Pancreas (tissue), 10 donors: Measurements from ENCODE around the gene SLC23A1. TPM values are rescaled to one million over a fixed set of nuclear protein-coding genes. Genes with fewer than 3 reads are reported as not detected.

ENCODE experiments used
- ATAC-seq, 4 donors: fragments of 200-7000 bp; cut with Tn5 transposase; one replicate each; pipeline versions ENCODE4 v1.8.0 to v1.9.1; 2020; ENCODE audit warnings: mild to moderate bottlenecking in 4 of 4, moderate library complexity in 4 of 4
- DNase-seq, 6 donors: peaks; one replicate each; pipeline ENCODE4 v3.0.0-alpha.2; 2020
- FAIRE-seq: peaks from 2 replicates; lab custom pipeline; 2012; peaks lifted over from hg19 to GRCh38; lab: Jason Lieb, UNC
- H3K27ac ChIP-seq, 4 donors: fragments of 200-600 bp; sonication (generic); 1 replicate in 3 of 4; 2 replicates in 1 of 4; pipeline versions ENCODE4 v1.5.0 to v1.8.0; 2020
- H3K27me3 ChIP-seq, 4 donors: fragments of 200-600 bp; one replicate each; pipeline ENCODE4 v1.8.0; 2021
- H3K36me3 ChIP-seq, 3 donors: fragments of 200-600 bp; sonication (generic) in 1 of 3; one replicate each; pipeline versions ENCODE4 v1.5.0 to v1.8.0; 2020 to 2021
- H3K4me1 ChIP-seq, 3 donors: fragments of 200-600 bp; one replicate each; pipeline ENCODE4 v1.8.0; 2021
- H3K4me3 ChIP-seq, 4 donors: fragments of 200-600 bp; sonication (generic) in 2 of 4; one replicate each; pipeline versions ENCODE4 v1.5.0 to v1.8.0; 2020 to 2021
- H3K9me3 ChIP-seq, 4 donors: fragments of 200-600 bp; one replicate each; pipeline ENCODE4 v1.8.0; 2021
- CTCF ChIP-seq, 4 donors: fragments of 200-600 bp; sonication (generic) in 3 of 4; IDR thresholded peaks; one replicate each; pipeline versions ENCODE4 v1.5.0 to v1.8.0; 2021; ENCODE audit warnings: antibody characterized with exemption in 4 of 4
- WGBS, 2 donors: extraction: QIAGEN DNeasy Blood & Tissue Kit; methylation state at CpG; one replicate each; pipeline ENCODE4 v1.1.7; 2013; 5-methylcytosine and 5-hydroxymethylcytosine counted together
- intact Hi-C, 3 donors: fragments of 100-400 bp; cut with DNase I; formaldehyde crosslinking; loops; one replicate each; pipeline versions ENCODE4 v1.11.1 to v1.14.2; 2022
- polyA plus RNA-seq, 2 donors: library from polyadenylated mRNA; stranded (reverse); fragments of 200-250 nt; gene quantifications; one replicate each; pipeline ENCODE4 v1.2.3, GENCODE V29; 2013
- total RNA-seq, 6 donors: library from RNA; stranded (reverse); fragmentation: NEBNext Ultra II Directional in 4 of 6; extraction: Animal tissue kit (Norgen Biotek cat#: 25700) in 4 of 6; gene quantifications; one replicate each; pipeline versions ENCODE4 v1.2.1 to v1.2.4, GENCODE V29; 2021 to 2023
- donor health status: healthy with polysubstance abuse.
- donor health status: DM: no; HTN: no; CAD: no; lungs with moderate emphysema.
- donor health status: DM: no; HTN: no; CAD: no.
- donor health status: control.
- donor health status: control.
- donor health status: Bipolar disorder and iron deficiency.
- donor health status: DM: yes; HTN: yes; CAD: no.
- donor health status: DM: no; HTN: no; CAD: no.
- donor health status: DM: no; HTN: no; CAD: no.
- donor health status: DM: yes; HTN: yes; CAD: no.

SLC23A1 gene
- total and polyA plus RNA-seq, 8 donors: 0.49 to 2.1 (median 1.3) TPM

- Histone ChIP-seq H3K27ac (no peak overlapping the region), H3K4me1 (no peaks in the 10 kb centered on the region), H3K4me3 (no peak overlapping the region), H3K9me3 (no peaks in the 10 kb centered on the region), H3K27me3 (no peaks in the 10 kb centered on the region), H3K36me3 (peaks cover 0 to 52% (median 12%) of the 10 kb centered on the region in 3 donors)
- intact Hi-C loops: no loop called here
- TF ChIP-seq CTCF (IDR thresholded peaks at IDR 0.05): no peak
- FAIRE-seq (no peak), ATAC-seq (no peak), DNase-seq (no peak)
- 82% methylated on average over 2 of the region's 2 CpGs for WGBS, 2 donors
Measured at GRCh38 chr5:139368613-139369012, 14.5 kb downstream of the SLC23A1 start.

GRCh38 chr5:139364466-139364865 is 18.6 kb downstream of the SLC23A1 start:
- Histone ChIP-seq H3K4me1 (no peaks in the 10 kb centered on the region), H3K4me3 (no peak overlapping the region), H3K27ac (no peak overlapping the region), H3K27me3 (no peaks in the 10 kb centered on the region), H3K9me3 (no peaks in the 10 kb centered on the region), H3K36me3 (peaks cover 0 to 43% (median 12%) of the 10 kb centered on the region in 3 donors)
- ATAC-seq: no peak
- TF ChIP-seq CTCF (IDR thresholded peaks at IDR 0.05): no peak
- intact Hi-C loops: no loop called here
- DNase-seq: no peak
- WGBS, 2 donors: 73 to 74% methylated on average over 2 of the region's 2 CpGs
- no peak for FAIRE-seq

DNA sequence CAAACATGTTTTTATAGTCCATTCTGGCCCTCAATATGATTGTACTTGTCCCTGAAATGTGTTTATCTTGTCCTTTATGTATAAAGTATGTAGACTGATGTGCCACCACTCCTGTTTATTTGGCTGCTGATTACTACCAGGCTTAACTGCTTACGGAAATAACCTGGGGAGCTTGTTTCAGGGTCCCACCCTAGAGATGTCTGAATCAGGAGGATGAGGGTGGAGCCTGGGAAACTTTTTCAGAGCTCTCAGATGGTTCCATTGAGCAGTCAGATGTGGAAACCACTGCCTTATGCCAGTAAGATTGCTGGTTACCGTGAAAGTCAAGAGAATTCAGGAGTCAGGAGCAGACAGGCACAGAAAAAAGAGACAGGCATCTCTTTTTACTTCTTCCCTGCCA is 19.2 kb downstream of the SLC23A1 start:
- WGBS, 2 donors: 64% methylated on average over 2 of the region's 2 CpGs
- Histone ChIP-seq H3K9me3 (no peaks in the 10 kb centered on the region), H3K27ac (no peak overlapping the region), H3K27me3 (no peaks in the 10 kb centered on the region), H3K4me3 (no peak overlapping the region), H3K36me3 (peaks cover 0 to 39% (median 12%) of the 10 kb centered on the region in 3 donors), H3K4me1 (no peaks in the 10 kb centered on the region)
- intact Hi-C loops: no loop called here
- FAIRE-seq (no peak), DNase-seq (no peak), ATAC-seq (no peak)
- no peak for TF ChIP-seq CTCF (IDR thresholded peaks at IDR 0.05)

GRCh38 chr5:139361835-139362429 is 21.2 kb downstream of the SLC23A1 start:
- no peak for FAIRE-seq
- WGBS, 2 donors: 82 to 84% methylated on average over 6 of the region's 6 CpGs

More at GRCh38 chr5:139361835-139362429, 21.2 kb downstream of the SLC23A1 start:
- Histone ChIP-seq H3K27ac (no peak overlapping the region), H3K27me3 (no peaks in the 10 kb centered on the region), H3K4me3 (no peak overlapping the region), H3K9me3 (no peaks in the 10 kb centered on the region), H3K36me3 (peaks cover 0 to 28% (median 12%) of the 10 kb centered on the region in 3 donors), H3K4me1 (no peaks in the 10 kb centered on the region)
- ATAC-seq (no peak), DNase-seq (no peak)
- TF ChIP-seq CTCF (IDR thresholded peaks at IDR 0.05): no peak
- intact Hi-C loops: no loop called here
